GM19455 (cell line): ENCODE data around the gene MAEL.

ENCODE experiments used
- ATAC-seq: cut with Tn5 transposase; IDR thresholded peaks from one replicate; pipeline ENCODE4 v1.9.1; 2021; ENCODE audit not compliant: unreplicated experiment

Gene MAEL

DNA sequence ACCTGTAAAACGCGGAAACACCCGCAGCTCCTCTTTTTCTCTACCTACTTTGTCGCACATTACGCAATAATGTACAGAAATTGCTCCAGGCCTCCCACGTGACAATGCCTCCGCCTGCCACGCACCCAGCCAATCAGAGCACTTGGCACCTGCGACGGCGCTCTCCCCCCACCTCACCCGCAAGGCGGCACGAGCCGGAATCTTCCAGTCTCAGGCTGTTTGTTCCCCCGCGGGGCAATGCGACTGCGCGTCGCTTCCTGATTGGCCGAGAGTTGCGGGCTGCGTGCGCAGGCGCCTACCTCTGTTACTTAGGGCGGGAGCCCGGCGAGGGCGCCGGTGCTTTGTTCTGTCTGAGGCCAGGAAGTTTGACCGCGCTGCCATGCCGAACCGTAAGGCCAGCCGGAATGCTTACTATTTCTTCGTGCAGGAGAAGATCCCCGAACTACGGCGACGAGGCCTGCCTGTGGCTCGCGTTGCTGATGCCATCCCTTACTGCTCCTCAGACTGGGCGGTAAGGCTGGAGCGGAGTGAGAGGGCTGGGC is at the start of gene MAEL:
Gene MAEL, plus strand, starts transcription at position 307 of the 542 bp plus-strand sequence. Its CDS starts 73 bp downstream, at position 380.
- ATAC-seq = no peak

DNA sequence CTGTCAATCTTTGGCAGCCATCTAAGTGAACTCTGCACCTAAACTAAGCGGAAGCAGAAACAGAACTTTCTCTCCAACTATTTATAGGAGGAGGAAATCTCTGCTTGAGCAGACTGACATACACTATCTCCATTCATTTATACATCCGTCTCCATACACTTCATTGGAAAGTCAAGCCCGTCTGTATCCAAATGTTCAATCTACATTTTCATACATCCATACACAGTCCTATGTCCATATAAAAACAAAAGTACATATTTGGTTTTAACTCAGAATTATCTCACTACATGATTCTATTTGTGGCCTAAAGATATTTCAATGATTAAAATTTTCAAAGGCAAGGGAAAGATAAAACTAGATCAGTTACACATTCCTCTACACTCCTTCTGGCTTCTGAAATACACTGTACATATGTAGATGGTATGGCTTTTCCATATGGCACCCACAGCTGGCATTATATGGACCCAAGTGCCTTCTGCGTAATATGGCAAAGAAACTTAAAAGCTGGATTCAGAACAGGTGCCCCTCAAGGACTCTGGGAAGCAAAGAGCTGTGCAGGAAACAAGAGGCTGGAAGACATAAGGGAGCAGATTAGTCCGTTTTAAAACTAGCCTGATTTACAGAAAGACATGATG is 49.2 kb upstream of the MAEL start:
- ATAC-seq = no peak

DNA sequence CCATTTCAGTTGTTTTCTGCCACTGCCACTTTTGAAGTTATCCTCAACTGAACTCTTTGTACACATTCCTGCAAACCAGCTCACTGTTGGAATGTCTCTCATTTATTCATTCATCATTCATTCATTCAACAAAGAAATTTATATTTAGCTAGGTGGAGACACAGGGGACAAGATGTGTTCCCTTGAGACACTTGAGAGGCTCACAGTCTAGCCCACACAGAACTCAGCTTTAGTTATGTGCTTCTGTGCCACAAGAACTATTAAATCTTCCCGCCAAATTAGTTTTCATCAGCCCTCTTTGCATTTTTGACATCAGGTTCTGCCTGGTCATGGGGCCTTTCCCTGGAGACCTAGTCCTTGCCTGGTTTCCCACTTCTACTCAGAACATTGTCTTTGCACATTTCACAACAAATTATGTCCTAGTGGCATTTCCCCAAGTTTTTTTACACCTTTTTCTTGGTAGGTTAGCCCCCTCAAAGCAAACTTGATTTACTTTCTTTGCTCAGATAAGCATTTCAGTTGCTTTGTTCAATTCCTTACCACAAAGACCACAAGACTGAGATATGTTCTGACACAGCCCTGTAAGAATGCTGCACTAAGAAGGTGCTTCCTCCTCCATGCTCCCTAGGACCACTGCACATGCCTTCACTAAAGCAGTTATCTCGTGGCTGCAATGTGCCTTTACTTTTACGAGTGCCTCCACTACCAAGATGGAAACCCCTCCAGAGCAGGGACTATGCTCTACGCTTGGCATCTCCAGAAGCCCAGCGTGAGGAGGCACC is 44.7 kb upstream of the MAEL start:
- no peak for ATAC-seq

DNA sequence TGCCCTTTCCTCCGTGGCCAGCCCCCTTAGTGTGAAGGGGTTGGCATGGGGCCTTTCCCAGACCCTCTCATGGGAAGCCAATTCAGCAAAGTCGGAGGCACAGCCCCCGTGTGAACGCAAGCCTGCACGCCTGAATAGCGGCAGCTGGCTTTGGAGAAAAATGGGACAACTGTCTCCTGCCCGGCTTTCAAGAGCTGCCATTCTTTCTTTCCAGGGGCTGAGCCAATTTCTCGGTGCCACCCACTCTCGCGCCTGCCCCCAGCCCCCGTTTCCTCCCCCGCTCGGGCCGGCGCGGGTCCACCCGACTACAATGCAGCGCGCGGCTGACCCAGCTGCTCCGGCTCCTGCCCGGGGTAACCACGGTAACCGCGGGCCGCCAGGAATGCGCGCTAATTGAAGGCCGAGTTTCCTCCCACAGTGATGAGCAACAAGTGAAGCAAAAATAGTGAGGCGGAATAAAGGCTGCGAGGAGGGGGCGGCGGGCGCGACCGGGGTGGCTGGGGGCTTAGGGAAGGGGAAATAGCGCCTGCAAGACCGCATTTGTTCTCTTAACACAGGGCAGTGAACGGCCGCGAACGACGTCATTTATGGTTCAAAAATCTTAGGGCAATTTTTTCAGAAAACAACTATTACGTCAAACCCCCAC is 41.6 kb upstream of the MAEL start:
- no peak for ATAC-seq

DNA sequence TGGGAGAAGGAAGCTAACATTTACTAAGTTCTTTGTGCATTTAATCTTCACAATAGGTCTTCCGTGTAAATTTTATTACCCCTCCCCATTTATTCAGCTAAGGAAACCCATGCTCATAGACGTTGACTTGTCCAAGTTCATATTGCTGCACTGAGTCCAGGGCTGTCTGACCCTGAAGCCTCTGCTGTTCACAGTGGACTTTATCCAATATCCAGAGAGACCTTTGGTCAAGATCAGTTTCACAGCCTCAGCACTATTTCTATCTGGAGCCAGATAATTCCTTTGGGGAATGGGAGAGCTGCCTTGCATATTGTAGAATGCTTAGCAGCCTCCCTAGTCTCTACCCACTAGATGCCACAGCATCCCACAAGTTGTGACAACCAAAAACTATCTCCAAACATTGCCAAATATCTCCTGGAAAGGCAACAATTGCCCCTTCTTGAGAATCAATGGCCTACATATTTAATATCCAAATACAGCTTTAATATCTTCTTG is 40.2 kb upstream of the MAEL start:
- ATAC-seq = no peak

DNA sequence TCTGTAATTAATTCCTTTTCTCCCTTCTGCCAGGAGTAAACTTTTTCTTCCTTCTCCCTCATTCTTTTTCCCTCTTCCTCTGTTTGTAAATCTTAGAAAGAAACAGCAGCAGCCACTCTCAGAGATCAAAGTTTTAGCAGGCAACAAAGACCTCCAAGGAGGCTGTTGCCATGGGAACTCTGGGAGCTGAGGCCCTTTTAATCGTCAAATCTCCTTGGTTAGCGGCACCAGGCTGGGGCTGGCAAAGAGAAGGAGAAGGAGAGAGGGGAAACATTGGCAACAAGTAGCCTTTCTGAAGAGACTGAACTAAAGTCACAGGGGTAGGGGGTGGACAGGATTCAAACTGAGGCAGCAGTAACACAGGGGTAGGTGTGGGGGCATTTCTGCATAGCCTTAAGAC is 38.9 kb upstream of the MAEL start:
- no peak for ATAC-seq

DNA sequence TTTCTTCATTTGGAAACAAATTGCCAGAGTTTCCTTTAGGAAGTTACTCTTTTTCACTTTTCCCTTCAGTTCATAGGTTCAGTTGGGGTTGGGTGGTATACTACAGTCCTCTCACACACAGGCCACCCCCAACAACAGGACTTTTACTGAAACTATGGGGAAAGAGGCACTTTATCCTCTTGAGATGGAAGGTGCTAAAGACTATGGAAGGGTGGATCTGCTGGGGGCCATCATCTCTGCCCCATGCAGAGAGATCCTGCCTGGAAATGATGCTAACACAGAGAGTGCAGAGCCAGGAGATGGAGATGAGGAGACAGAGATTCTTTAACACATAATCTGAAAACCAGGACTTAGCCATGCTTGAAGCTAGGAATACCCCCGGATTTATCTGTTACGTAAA is 38.0 kb upstream of the MAEL start:
- ATAC-seq = no peak

DNA sequence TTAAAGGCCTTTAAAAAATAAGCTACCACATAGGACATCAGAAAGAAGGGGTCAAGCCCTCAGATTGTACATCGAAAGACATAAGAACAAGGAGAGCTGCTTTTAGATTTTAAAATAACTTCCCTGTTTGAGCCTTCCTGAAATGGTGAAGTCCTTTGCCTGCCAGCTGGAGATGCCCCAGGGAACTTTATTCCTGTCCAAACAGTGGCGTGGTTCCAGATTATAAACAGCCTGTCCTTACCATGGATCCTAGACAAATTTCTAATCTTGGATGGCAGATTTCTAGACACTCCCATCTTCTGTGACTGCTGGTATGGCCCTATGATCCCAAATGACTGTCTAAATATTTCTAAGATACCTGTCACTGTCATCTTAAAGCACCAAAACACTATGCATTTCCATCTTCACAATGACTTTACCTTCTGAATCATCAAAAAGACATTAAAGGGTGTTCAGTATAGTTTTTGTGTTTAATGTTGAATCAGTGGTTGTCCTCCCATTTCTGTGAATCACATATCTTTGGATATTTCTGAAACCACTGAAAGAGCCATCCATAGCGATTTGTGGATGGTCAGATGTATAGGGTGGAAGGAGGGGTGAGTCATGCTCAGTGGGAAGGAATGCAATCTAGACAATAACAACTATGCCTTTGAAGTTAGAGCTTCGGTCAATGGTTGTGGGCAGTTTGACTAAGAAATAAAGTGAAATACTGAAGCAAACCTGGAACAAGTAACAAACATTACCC is 36.9 kb upstream of the MAEL start:
- no peak for ATAC-seq

DNA sequence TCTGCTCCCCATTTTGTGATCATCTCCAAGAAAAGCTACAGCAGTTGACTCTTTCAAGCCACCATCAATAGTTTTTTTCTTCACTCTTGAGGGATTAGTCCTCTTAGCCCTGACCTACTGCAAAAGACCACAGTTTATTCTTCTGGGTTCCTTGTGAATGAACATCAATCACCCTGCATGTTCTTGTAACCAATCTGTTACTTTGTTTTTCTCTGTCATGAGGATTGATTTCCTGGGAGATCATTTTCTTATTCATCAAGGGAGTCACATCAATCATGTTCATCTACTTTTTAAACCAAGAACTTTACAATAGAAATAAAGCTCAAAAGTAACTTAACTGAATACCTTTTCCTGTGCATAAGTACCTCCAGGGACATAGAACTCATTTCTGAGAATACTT is 35.6 kb upstream of the MAEL start:
- no peak for ATAC-seq

DNA sequence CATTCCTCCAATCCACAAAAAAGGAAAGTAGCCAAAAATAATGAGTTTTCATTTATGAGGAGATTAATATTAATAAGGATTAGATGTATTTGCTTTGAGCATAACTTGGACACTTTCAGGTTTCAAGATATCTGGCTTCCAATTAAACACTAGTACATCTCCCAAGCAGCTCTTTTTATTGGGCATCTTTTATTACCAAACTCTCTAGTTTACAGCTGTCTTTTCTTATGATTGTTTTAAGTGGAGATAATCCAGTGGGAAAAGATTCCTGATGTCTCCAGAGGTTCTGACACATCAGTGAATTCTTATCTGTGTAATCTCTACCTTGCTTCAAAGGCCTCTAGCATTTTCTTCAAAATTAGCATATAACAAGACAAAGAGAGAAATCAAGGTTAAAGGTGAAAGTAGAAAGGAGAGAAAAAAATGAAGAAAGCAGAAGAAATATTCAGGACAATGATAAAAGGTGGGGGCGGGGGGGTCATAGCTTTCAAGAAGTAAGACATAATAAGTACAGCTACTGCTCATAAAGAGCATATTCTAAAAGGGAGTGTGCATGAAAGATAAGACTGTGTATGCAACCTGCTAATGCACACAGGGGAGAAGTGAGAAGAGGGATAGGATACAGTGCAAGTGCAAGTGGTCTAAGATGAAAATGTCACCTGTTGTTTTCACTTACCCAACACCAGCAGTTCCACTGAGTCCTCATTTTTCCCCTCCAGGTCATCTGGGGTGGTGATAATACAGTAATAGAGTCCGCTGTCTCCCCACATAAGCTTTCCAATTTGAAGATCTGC is 32.8 kb upstream of the MAEL start:
- no peak for ATAC-seq

DNA sequence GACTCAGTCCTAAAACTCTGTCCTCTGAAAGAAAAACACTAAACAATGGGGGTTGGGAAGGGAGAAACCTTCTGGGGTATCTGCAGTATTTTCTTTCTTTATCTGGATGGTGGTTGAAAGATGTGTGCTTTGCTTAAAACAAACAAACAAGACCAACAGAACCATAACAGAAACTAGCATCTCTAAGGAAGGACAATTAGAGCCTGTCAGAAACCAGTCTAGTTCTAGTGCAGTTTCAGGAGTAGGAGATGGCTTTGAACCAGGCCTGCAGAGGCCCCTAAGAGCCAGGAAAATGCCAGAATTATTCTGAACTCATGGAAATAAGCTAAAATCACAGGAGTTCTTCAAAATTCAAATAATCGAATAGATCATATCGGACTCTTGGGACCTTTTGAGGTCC is 32.2 kb upstream of the MAEL start:
- no peak for ATAC-seq

DNA sequence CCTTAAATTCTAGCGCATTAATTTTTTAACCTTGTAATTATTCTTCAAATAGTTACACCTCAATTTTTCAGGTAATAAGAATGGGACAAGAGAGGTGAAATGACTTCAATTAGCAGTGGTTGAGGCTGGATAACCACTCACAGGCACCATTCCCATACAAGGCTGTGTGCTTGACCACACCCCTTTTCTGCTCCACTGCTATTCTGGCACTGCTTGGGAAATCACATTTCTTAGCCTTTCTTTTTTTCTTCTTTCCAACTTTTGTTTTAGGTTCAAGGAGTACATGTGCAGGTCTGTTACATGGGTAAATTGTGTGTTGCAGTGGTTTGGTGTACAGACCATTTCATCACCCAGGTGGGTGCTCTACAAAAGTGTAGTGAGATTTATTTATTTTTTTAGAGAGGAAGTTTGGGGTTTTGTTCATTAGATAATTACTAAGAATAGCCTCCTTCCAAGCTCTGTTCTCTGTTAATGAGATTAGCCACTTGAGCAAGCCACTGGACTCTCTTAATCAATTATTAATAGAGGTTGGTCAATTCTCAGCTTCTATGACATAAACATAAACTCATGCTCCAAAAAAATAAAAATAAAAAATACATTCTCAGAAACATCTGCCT is 28.1 kb upstream of the MAEL start:
- ATAC-seq = no peak

DNA sequence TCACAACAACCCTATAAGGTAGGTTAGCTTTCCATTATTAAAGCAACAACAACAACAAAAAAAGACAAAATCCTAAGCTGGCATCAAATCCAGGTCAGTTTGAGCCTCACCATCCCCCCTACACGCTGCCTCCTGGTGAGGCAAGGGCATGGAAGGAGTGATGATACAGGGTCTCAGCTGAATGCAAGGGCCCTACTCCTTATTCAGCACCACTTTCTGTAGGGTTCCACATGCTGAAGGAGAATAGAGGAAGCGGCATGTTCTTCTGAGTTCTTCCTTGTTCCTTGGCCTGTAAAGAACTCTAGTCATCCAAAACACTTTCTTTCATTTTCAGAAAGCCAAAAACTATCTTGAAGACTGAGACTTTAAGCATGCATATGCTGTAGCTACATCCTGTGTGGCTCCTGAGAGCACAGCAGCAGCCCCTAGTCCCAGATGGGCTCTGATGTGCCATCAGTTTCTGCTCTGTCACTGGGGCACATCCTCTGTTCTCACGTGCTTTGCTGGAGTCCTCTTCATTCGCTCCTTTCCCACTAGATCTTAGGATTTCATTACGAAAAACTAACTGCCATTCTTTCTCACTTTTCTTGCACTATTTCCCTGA is 19.9 kb upstream of the MAEL start:
- no peak for ATAC-seq

DNA sequence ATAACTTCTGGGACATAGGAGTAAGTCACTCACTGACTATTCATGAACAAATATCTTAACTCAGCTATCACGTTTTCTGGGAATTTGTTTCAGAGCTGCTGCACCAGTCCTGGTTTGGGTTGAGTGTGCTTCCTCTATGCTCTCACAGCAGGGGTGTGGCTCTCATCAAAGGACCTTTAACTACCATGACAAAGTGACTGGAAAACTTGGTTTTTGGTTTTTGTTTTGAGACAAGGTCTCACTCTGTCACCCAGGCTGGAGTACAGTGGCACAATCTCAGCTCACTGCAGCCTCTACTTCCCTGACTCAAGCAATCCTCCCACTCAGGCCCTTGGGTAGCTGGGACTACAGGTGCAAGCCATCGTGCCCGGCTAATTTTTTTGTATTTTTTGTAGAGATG is 17.8 kb upstream of the MAEL start:
- no peak for ATAC-seq

DNA sequence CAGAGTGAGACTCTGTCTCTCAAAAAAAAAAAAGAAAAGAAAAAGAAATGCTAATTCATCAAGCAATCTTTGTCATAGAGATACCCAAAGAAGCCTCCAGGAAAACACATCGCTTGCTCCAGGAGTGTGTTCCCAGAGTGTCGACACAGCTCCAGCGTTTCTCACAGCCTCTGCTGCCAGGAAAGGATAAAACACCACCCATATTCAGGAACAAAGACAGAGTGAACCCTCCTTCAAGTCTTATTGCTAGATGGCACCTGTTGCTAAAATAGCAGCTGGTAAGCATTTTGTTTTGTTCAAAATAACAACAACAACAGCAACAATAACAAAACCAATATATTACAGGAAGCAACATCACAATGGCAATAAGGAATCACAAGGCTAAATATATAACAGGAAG is 16.9 kb upstream of the MAEL start:
- ATAC-seq = no peak

DNA sequence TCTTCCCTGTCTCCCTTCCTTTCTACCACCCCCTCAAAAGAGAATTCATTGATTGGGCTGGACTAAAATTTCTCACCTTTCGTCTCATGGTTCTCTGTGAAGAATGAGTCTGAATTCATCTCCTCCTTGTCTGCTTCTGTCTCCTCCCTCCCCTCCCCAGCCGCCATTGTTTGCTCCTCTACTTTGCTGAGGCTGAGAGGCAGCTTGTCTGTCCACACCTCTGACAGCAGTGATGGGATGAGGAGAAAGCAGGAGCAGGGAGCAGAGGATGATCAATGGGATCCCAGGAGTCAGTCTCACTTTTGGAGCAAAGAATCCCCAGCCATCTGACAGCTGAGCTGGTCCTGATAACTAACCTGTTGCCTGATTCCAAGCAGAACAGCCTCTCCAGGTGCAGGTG is 16.3 kb upstream of the MAEL start:
- ATAC-seq = no peak

DNA sequence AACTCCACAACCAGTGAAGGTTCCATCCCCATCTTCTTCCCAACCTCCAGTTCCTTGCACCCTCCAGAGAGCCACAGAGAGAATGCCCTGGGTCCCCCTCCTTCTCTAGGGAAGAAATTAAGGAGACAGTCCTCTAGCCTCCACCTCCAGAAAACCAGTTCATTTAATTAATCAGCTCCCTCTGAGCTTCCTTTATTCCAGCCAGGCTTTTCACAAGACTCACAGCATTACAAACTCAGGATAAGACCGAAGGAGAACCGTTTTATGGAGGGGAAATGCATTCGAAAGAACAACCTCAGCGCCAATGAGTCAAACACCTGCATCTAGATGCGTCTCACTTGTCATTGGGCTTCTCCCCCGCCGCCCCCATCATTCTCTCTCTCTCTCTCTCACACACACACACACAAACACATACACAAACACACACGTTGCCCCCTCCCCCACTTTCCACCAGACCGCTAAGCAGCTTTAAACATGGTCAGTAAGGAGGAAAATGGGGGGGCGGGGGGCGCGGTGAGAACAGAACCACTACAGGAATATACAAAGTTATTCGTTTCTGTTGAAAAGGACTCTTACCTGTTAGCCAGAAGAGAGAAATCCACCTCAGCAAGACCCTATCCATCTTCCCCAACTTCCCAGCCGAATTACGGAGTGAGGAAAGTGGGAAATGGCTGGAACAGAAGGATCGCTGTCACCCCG is 14.3 kb upstream of the MAEL start:
- ATAC-seq = no peak

DNA sequence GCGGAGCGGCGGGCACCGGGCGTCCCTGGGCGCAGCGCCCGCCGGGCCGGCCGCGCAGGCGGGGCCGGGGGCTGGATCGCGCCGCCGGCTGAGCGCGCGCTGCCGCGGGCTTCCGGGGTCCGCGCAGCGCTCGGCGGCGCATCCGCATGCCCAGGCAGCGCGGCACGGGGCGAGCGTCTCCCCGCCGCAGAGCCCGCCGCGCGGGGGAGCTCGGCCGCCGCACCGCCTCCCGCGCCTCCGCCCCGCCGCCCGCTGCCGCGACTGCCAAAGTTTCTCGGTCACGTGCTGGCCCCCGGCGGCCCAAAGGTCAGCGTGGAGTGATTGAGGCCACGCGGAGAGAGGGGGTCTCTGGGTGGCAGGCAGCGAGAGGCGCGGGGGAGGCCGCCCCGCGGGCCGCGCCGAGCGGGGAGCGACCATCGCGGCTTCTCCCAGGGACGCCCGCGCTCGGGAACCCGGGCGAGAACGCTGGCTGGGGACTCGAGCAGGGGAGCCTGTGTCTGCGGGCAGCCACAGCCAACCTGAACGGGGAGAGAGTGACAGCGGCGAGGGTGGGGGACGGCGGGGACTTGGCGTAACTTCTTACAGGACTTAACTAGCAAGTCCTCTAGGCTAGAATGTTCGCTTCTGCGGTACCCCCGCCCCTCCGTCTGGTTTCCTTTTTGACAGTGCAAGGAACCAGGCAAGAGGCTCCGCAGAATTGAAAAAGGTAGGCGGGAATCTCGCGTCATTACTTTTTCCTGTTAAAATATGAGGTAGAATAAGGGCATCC is 13.5 kb upstream of the MAEL start, which contains the start of gene ILDR2:
Gene ILDR2, minus strand, starts transcription at position 180 of the 769 bp plus-strand sequence. CDS start 272 bp downstream, outside the sequence.
- ATAC-seq = peak; percentile 71
